ENCODE measurements around the gene ARSA.
"Not testable (repeated sequence)": the region's sequence is repeated elsewhere in the genome, so short reads cannot be mapped to it uniquely, and the experiment has no call there.

The ARSA gene

DNA sequence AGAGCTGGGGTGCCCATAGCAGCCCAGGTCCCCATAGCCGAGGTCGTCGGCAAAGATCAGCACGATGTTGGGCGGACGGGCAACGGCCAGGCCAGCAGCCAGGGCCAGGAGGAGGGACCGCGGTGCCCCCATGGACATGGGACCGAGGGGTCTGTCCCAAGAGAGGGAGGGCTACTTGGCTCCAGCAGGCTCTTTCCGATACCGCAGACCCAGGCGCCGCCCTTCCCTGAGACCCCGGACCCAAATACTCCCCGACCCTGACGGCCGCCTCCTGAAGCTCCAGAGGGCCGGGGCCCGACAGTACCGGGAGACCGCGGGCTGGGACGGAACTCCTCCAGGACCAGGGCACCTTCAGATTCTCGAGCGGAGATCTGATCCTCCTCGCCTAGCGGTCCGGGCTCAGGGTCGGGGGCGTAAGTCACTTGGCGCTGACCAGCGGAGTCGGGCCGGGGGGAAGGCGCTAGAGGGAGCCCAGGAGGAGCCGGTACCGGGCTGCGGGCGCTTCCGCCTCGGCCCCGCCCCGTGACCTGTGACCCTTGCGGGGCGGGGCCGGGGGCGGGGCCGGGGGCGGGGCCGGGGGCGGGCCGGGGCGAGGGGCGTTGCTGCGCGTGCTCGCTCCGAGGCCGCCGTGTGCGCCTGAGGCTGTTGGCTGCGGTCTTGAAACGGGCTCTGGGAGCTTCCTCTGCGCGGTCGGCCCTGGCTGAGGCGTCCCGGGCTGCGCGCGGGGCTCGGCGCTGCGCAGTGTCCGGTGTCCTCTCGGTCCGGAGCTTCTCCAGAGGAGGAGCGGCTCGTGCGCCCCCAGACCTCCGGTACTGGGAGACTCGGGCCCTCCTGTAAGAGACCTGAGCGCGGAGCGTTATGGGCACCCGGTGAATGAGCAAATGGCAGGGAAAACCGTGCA, at the start of gene ARSA:
Gene ARSA (minus strand): TSS at position 511 of the 901 bp plus-strand sequence. CDS start 373 bp downstream, at position 138.
- DNase-seq: peak; percentile 73 to 75

DNA sequence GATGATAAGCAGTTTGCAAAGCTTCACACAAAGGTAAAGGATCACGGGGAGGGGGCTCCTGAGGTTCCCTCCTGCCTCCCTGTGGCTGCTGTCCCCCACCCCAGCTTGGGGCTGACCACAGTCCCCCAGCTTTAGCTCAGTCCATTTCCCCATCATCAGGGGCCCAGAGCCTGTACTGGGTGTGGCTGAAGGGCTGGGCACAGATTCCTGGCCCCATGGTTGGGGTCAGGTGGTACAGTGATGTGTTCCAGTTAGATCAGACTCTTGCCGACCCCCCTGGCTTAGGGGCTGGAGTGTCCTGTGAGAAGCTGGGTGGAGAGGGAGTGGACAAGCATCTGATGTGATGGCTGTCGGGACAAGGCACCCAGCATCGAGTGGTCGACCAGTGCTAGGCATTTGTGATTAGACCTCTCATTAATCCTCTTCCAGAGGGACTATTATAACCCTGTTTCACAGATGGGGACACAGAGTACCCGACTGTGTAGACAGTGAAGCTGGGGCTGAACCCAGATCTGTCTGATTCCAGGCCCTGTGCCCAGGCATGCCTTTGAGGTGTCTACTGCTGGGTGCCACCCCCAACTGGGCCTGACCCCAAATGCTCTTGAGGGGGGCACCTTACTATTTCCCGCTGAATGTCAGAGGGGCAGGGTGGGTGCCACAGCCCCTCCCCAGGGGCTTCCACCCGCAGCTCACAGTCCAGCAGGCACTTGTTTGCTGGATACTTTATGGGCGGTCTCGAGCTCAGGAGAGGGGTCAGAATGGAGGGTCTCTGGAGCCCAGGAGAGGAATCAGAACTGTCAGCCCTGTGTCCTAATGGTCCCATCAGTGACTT, 48.9 kb upstream of the ARSA start:
- no peak for DNase-seq

GRCh38 chr22:50676180-50676636, 48.3 kb upstream of the ARSA start:
- no peak for DNase-seq

DNA sequence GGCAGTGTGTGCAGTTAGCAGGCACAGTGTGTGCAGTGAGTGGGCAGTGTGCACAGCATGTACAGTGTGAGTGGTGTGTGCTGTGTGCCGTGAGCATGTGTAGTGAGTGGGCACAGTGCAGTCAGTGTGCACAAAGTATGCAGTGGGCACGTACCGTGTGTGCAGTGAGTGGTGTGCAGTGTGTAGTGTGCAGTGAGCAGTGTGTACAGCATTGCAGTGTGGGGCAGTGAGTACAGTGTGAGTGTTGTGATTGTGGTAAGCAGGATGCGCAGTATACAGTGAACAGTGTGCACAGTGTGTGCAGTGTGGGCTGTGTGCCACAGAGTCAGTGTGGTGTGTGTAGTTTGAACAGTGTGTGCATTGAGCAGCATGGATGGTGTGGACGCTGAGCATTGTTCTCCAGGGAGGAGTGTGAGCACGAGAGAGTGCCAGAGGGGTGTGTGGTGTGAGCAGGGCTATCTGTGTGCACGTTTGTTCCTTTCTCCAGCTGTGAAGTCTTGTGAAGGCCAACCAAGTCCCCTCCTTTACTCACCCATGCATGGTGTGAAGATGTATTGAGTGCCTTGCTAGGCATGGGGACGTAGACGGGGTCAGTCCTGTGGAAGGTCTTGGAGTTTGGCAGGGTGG, 47.7 kb upstream of the ARSA start:
- no peak for DNase-seq

DNA sequence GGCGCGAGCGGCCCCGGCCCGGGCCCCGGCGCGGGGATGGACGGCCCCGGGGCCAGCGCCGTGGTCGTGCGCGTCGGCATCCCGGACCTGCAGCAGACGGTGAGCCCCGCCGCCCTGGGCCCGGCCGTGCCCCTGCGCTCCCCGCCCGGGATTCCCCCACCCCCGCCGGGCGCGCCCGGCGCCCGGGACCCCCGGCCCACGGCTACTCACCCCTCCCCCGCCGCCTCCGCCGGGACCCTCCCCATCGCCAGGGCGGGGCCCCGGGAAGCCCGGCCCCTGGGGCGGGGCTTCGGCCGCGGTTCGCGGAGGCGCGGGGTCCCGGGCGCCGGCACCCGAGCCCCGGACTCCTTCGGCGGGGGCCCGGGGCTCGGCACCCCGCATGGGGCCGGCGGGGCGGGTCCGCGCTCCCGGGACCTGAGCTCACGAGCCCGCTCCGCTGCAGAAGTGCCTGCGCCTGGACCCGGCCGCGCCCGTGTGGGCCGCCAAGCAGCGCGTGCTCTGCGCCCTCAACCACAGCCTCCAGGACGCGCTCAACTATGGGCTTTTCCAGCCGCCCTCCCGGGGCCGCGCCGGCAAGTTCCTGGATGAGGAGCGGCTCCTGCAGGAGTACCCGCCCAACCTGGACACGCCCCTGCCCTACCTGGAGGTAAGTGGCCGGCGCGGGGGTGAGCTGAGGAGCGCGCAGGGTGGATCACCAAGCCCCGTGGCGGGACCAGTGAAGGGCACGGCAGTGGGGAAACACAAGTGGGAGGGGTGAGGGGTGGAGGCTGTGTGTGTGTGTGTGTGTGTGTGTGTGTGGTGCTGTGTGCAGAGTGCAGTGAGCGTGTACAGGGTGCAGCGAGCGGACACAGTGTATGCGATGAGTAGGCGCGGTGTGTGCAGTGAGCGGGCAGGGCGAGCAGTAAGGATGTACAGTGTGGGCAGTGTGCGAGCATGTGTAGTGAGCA, 46.9 kb upstream of the ARSA start:
- peak; percentile 24 to 32 for DNase-seq

GRCh38 chr22:50674130-50674500, 46.2 kb upstream of the ARSA start:
- peak; percentile 19 to 27 for DNase-seq

DNA sequence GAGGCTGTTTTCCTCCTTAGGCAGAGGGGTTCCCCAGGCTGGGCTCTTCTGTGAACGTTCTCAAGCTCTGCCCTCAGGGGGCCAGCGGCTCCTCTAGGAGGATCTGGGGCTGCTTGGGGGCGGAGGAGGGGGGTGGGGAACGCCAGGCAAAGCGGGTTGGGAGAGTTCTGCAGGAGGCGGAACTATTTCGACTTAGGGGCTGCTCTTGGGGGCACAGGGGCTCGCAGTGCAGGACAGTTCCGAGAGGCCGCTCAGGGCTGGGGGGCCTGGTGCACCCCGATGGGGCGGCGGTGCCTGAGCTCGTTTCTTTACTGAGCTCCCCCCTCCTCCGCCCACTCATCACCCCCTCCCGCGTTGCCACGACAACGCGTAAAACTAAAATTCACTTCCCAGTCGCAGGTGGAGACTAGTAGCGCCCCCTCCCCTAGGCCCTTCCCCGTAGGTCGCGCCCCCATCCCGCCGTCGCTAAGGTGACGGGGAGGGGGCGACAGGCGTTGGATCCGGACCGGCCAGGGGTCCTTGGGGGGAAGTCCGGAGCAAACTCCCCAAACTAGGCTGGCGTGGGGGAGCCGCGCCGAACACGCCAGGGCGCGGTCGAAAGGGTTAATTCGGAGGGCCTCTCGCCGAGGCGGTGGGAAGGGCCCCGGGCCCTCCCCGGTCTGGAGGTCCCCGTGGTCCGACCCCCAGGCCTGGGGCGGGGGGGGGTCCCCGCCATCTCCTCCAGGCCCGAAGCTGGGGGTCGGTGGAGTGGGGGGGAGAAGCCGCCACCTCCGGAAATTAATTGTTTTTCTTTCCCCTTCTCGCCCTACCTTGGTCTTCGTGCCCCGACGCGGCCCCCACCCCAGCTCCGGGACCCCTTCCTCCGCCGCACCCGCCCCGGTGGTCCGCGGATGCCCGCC, 45.5 kb upstream of the ARSA start:
- DNase-seq: peak in 1 of 2 experiments; percentile 38

- no peak for DNase-seq
Measured at GRCh38 chr22:50672471-50673230, 44.7 kb upstream of the ARSA start, which contains the start of gene SHANK3. SHANK3 (plus strand) TSS chr22:50672823.

DNA sequence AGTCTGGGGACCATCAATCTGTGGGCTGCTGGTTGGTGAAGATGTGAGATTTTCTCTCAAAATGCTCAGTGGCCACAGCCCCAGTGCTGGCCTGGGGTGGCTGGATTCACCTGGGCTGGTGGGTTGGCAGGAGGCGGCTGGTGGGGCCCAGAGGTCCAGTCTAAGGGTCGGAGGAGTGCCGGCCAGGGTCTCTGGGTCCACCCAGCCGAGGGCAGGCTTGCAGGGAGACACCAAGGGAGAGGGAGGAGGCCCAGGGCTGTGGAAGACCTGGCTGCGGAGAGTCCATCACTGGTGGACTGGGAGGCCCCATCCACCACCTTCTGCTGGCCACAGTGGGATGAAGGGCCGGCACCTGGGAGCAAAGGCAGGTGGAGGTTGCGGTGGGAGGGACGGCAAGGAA, 44.1 kb upstream of the ARSA start:
- DNase-seq: no peak

- DNase-seq: no peak
Measured at GRCh38 chr22:50671641-50672040, 43.7 kb upstream of the ARSA start.

GRCh38 chr22:50670914-50671538, 43.1 kb upstream of the ARSA start:
- no peak for DNase-seq

GRCh38 chr22:50670513-50670912, 42.6 kb upstream of the ARSA start:
- DNase-seq: no peak

DNA sequence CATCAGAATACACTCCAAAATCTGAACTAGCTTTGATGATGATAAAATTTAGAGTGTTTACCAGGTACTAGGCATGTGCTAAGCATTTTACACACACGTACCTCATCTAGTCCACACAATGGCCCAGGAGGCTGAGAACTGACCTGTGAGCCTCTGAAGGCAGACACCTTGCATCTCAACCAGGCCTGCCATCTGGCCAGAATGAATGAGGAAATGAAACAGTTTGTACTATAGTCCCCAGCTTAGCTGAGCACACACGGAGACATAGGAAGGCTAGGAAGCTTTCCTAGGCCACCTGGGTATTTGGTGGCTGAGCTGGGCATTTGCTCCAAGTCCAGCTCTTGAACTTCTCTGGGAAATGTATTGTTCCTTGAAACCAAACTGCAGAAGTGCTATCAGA, 37.8 kb upstream of the ARSA start:
- DNase-seq: no peak

DNA sequence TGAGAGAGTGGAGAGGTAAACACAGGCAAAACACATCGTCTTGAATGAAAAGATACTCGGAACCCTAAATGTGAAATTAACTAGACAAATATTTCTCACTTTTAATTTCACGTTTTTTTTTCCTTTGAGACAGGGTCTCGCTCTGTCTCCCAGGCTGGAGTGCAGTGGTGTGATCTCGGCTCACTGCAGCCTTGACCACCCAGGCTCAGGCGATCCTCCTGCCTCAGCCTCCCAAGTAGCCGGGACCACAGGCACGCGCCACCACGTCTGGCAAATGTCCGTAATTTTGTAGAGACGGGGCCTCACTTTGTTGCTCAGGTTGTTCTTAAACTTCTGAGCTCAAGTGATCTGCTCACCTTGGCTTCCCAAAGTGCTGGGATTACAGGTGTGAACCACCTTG, 37.3 kb upstream of the ARSA start:
- DNase-seq: no peak

DNA sequence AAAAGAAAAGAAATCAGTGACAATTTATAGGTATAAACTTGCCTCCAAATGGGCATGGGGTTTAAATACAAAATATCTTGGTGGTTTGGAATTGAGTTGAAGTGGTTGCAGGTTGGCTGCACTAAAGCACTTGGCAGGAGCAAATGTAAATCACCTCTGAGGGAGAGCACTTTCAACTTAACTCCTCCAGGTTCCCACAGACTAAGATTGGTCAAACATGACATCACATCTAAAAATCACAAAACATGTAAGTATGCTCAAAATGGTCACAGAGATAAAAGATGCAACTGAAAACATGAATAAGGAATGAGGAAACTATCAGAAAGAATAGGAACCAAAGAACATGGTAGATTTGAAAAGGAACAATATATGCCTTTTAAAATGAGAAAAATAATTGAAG, 32.4 kb upstream of the ARSA start:
- DNase-seq: no peak

GRCh38 chr22:50659711-50660110, 31.8 kb upstream of the ARSA start:
- not testable (repeated sequence) for DNase-seq

DNA sequence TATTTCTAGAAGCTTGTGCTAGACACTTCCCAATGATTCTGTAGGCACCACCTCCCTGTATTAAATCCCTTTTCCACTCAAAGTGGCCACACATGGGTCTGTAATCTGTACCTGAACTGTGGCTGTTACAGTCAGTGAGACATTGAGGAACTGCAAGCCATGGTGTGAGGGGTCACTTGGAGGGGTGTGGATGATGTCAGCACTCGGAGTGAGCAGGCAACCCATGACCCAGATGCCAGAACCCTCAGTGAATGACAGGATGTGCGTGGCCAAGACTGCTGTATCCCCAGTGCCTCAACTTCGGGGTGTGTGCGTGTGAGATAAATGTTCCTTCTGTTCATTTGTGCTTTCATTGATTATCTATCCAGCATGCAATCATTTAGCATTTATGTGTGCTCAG, 30.0 kb upstream of the ARSA start:
- no peak for DNase-seq

DNA sequence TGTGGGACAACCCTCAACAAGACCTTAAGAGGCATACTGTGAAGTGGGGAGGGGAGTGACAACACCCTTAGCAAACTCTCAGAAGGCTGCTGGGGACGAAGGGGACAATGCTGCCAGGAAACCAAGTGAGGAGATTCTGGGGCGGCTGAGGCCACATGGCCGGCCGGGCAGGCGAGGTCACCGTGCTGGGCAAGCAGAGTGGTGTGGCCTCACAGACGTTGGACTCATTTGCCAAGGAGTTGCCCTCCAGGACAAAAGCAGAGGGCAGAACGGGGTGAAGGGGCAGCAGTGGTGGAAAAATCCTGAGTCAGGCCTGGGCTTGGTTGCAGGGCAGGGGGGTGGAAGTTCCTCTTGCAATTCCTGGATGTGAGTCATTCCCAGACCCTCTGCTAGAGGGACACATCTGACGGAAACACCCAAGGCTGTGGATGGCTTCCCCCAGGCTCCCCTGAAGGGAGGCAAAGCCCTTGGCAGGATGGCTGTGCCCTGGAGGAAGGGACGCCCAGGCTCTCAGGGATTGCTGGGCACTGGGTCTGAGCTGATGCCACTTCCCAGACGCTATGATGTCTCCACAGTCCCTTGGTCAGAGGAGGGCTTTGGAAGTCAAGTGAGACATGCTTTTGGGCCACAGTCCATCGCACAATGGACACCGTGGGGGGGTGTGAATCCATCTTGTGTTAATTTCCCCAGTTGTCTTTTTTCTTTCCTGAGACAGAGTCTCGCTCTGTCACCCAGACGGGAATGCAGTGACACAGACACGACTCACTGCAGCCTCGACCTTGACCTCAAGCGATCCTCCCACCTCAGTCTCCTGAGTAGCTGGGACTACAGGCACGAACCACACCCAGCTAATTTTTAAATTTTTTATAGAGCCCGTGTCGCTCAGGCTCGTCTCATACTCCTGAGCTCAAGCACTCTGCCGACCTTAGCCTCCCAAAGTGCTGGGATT, 28.4 kb upstream of the ARSA start:
- DNase-seq: no peak

Measured in stimulated activated CD4-positive, alpha-beta T cell treated with anti-CD3 and anti-CD28 coated beads, Interleukin-4, amount 100 ng/mL, for 4 hours (primary cell).